ENCODE data around the gene WNT3. TPM values are rescaled to one million over a fixed set of nuclear protein-coding genes. Genes with fewer than 3 reads are reported as not detected.

Gene WNT3
- total RNA-seq, 2 donors from 2014 or later = 0.64 to 1.0 TPM

GRCh38 chr17:46820592-46821450 lies 2.3 kb upstream of the WNT3 start:
- Histone ChIP-seq H3K27me3 (peaks cover 60% of the 10 kb centered on the region), H3K9ac (ENCODE audit: low read depth in 2 of 2, low read length in 2 of 2) (no peak overlapping the region), H3K27ac (no peak overlapping the region), H3K9me3 (no peaks in the 10 kb centered on the region), H3K36me3 (no peaks in the 10 kb centered on the region), H3K4me3 (no peak overlapping the region), H3K4me1 (peaks cover 6% of the 10 kb centered on the region)
- TF ChIP-seq CTCF (IDR thresholded peaks at IDR 0.05) = no peak
- DNase-seq = no peak
- intact Hi-C loops (cut with DNase I) = loop anchor here (5.0 kb wide), 1 partner anchor 39 kb away; no protein-coding TSS in a partner anchor

- Histone ChIP-seq H3K4me3 (no peak overlapping the region), H3K27ac (no peak overlapping the region), H3K9ac (ENCODE audit: low read depth in 2 of 2, low read length in 2 of 2) (no peak overlapping the region), H3K4me1 (peaks cover 6% of the 10 kb centered on the region), H3K9me3 (no peaks in the 10 kb centered on the region), H3K36me3 (no peaks in the 10 kb centered on the region), H3K27me3 (peaks cover 60% of the 10 kb centered on the region)
- no peak for TF ChIP-seq CTCF (IDR thresholded peaks at IDR 0.05)
- intact Hi-C loops (cut with DNase I) = loop anchor here (5.0 kb wide), 1 partner anchor 38 kb away; no protein-coding TSS in a partner anchor
- no peak for DNase-seq
Observed at GRCh38 chr17:46819906-46820351, 1.4 kb upstream of the WNT3 start.

GRCh38 chr17:46818929-46819859 lies 702 bp upstream of the WNT3 start:
- Histone ChIP-seq H3K9me3 (no peaks in the 10 kb centered on the region), H3K4me3 (peak overlapping the region; percentile 19), H3K27me3 (peaks cover 60% of the 10 kb centered on the region), H3K36me3 (no peaks in the 10 kb centered on the region), H3K4me1 (peaks cover 6% of the 10 kb centered on the region), H3K9ac (ENCODE audit: low read depth in 2 of 2, low read length in 2 of 2) (no peak overlapping the region), H3K27ac (no peak overlapping the region)
- DNase-seq = no peak
- no peak for TF ChIP-seq CTCF (IDR thresholded peaks at IDR 0.05)
- intact Hi-C loops (cut with DNase I) = no loop called here

- peaks cover 6% of the 10 kb centered on the region for H3K4me1 ChIP-seq
- peaks cover 60% of the 10 kb centered on the region for H3K27me3 ChIP-seq
- TF ChIP-seq CTCF (IDR thresholded peaks at IDR 0.05) = no peak
- no peak overlapping the region for H3K4me3 ChIP-seq
- DNase-seq = no peak
- no peaks in the 10 kb centered on the region for H3K36me3 ChIP-seq
- H3K9me3 ChIP-seq = no peaks in the 10 kb centered on the region
- no peak overlapping the region for H3K27ac ChIP-seq
- H3K9ac ChIP-seq (ENCODE audit: low read depth in 2 of 2, low read length in 2 of 2) = no peak overlapping the region
- intact Hi-C loops (cut with DNase I) = no loop called here
Observed at GRCh38 chr17:46817901-46818209, 637 bp downstream of the WNT3 start.

- no peak for DNase-seq
- H3K36me3 ChIP-seq = no peaks in the 10 kb centered on the region
- no peak overlapping the region for H3K4me3 ChIP-seq
- H3K9ac ChIP-seq (ENCODE audit: low read depth in 2 of 2, low read length in 2 of 2) = no peak overlapping the region
- no peaks in the 10 kb centered on the region for H3K9me3 ChIP-seq
- H3K27ac ChIP-seq = no peak overlapping the region
- no peak for TF ChIP-seq CTCF (IDR thresholded peaks at IDR 0.05)
- H3K27me3 ChIP-seq = peaks cover 57% of the 10 kb centered on the region
- intact Hi-C loops (cut with DNase I) = no loop called here
- peaks cover 6% of the 10 kb centered on the region for H3K4me1 ChIP-seq
Observed at GRCh38 chr17:46817151-46817900, 1.2 kb downstream of the WNT3 start.

All from colonic mucosa (tissue), 4 donors.